ENCODE measurements around the gene FZD1.

DNA sequence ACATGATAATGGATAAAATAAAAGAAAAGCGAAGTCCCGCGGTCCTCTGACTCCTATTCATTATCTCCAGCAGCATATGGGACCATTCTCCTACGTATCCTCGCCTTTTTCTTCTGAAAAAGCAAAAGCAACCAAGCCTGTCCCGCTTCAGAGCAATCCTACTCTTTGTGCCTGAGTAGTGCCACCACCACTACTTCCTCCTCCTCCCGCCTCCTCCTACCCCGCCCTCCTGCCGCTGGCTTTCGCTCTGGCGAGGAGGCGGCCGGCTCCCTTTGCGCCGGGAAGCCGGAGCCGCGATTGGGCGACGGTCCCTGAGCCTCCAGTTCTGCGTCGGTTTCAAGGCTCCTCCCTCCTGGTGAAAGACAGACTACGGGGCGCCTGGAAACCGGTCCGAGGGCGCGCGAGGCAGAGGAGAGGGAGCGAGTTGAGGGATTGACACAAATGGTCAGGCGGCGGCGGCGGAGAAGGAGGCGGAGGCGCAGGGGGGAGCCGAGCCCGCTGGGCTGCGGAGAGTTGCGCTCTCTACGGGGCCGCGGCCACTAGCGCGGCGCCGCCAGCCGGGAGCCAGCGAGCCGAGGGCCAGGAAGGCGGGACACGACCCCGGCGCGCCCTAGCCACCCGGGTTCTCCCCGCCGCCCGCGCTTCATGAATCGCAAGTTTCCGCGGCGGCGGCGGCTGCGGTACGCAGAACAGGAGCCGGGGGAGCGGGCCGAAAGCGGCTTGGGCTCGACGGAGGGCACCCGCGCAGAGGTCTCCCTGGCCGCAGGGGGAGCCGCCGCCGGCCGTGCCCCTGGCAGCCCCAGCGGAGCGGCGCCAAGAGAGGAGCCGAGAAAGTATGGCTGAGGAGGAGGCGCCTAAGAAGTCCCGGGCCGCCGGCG is at the start of gene FZD1:
- no peak for TF ChIP-seq GATA2 (IDR thresholded peaks at IDR 0.05; ENCODE audit: low read depth, low read length)
- no peak for TF ChIP-seq GATA3 (IDR thresholded peaks at IDR 0.05; ENCODE audit: low read depth, low read length)
